ENCODE data around the gene REEP5.
"Not testable (repeated sequence)": the region's sequence is repeated elsewhere in the genome, so short reads cannot be mapped to it uniquely, and the experiment has no call there.

The REEP5 gene

GRCh38 chr5:112860571-112860928 is 61.5 kb downstream of the REEP5 start:
- peak overlapping the region; percentile 80 for H3K4me3 ChIP-seq (ENCODE audit: low read length)
- DNase-seq (ENCODE audit: low read depth, low spot score) = not testable (repeated sequence)

GRCh38 chr5:112857866-112858265 is 64.2 kb downstream of the REEP5 start:
- H3K4me3 ChIP-seq (ENCODE audit: low read length) = no peak overlapping the region
- DNase-seq (ENCODE audit: low read depth, low spot score) = no peak

GRCh38 chr5:112854651-112855050 is 67.4 kb downstream of the REEP5 start:
- DNase-seq (ENCODE audit: low read depth, low spot score) = no peak
- H3K4me3 ChIP-seq (ENCODE audit: low read length) = no peak overlapping the region

GRCh38 chr5:112849912-112850311 is 72.1 kb downstream of the REEP5 start:
- no peak overlapping the region for H3K4me3 ChIP-seq (ENCODE audit: low read length)
- DNase-seq (ENCODE audit: low read depth, low spot score) = no peak

GRCh38 chr5:112848116-112848811 is 73.8 kb downstream of the REEP5 start:
- H3K4me3 ChIP-seq (ENCODE audit: low read length) = no peak overlapping the region
- DNase-seq (ENCODE audit: low read depth, low spot score) = peak; percentile 70

GRCh38 chr5:112847306-112847705 is 74.7 kb downstream of the REEP5 start:
- DNase-seq (ENCODE audit: low read depth, low spot score) = no peak
- H3K4me3 ChIP-seq (ENCODE audit: low read length) = no peak overlapping the region

- no peak for DNase-seq (ENCODE audit: low read depth, low spot score)
- no peak overlapping the region for H3K4me3 ChIP-seq (ENCODE audit: low read length)
These were observed 75.5 kb downstream of the REEP5 start for GRCh38 chr5:112846556-112846955.

GRCh38 chr5:112844489-112844888 is 77.5 kb downstream of the REEP5 start:
- no peak for DNase-seq (ENCODE audit: low read depth, low spot score)
- no peak overlapping the region for H3K4me3 ChIP-seq (ENCODE audit: low read length)

GRCh38 chr5:112833971-112834370 is 88.1 kb downstream of the REEP5 start:
- DNase-seq (ENCODE audit: low read depth, low spot score) = no peak
- H3K4me3 ChIP-seq (ENCODE audit: low read length) = no peak overlapping the region

- H3K4me3 ChIP-seq (ENCODE audit: low read length) = no peak overlapping the region
- no peak for DNase-seq (ENCODE audit: low read depth, low spot score)
These were observed 91.6 kb downstream of the REEP5 start for GRCh38 chr5:112830378-112830777.
